WTC11 (cell line): ENCODE measurements around the gene RANBP3L. TPM values are rescaled to one million over a fixed set of nuclear protein-coding genes. Genes with fewer than 3 reads are reported as not detected.
A peak's percentile ranks its signal among the peaks of the same experiment; 100 is the strongest.

Source experiments
- ATF2 ChIP-seq: sonication (generic); formaldehyde crosslinking; IDR thresholded peaks from 2 replicates; pipeline ENCODE4 v1.8.1; 2022; ENCODE audit warnings: low read depth, missing genetic modification reagents, borderline replicate concordance
- ATF3 ChIP-seq: sonication (generic); formaldehyde crosslinking; conservative IDR thresholded peaks from 2 replicates; pipeline ENCODE4 v1.8.1; 2022; ENCODE audit warnings: mild to moderate bottlenecking, missing genetic modification reagents
- CBFB ChIP-seq: sonication (generic); formaldehyde crosslinking; IDR thresholded peaks from 2 replicates; pipeline ENCODE4 v1.8.1; 2022; ENCODE audit warnings: mild to moderate bottlenecking, low read depth, missing genetic modification reagents
- E2F4 ChIP-seq: sonication (generic); formaldehyde crosslinking; IDR thresholded peaks from 2 replicates; pipeline ENCODE4 v1.8.1; 2022; ENCODE audit warnings: low read depth, mild to moderate bottlenecking, moderate library complexity, missing genetic modification reagents, borderline replicate concordance
- E2F5 ChIP-seq: sonication (generic); formaldehyde crosslinking; IDR thresholded peaks from 2 replicates; pipeline ENCODE4 v1.8.1; 2022; ENCODE audit warnings: mild to moderate bottlenecking, moderate library complexity, missing genetic modification reagents
- ELF4 ChIP-seq: sonication (generic); formaldehyde crosslinking; IDR thresholded peaks from 2 replicates; pipeline ENCODE4 v1.8.1; 2022; ENCODE audit warnings: low read depth, mild to moderate bottlenecking, moderate library complexity, missing genetic modification reagents
- ETV6 ChIP-seq: sonication (generic); formaldehyde crosslinking; IDR thresholded peaks from 2 replicates; pipeline ENCODE4 v1.8.1; 2022; ENCODE audit warnings: mild to moderate bottlenecking, missing genetic modification reagents
- FOXK1 ChIP-seq: sonication (generic); formaldehyde crosslinking; IDR thresholded peaks from 2 replicates; pipeline ENCODE4 v1.8.0; 2022; ENCODE audit warnings: mild to moderate bottlenecking, moderate library complexity, missing genetic modification reagents
- GABPB1 ChIP-seq: sonication (generic); formaldehyde crosslinking; IDR thresholded peaks from 2 replicates; pipeline ENCODE4 v1.8.1; 2023; ENCODE audit warnings: mild to moderate bottlenecking, missing genetic modification reagents
- HMGXB4 ChIP-seq: sonication (generic); formaldehyde crosslinking; IDR thresholded peaks from 2 replicates; pipeline ENCODE4 v1.8.1; 2023; ENCODE audit warnings: mild to moderate bottlenecking, moderate library complexity, missing genetic modification reagents
- KAT7 ChIP-seq: sonication (generic); formaldehyde crosslinking; IDR thresholded peaks from 2 replicates; pipeline ENCODE4 v1.8.1; 2023; ENCODE audit warnings: missing genetic modification reagents, mild to moderate bottlenecking, borderline replicate concordance
- MLX ChIP-seq: sonication (generic); formaldehyde crosslinking; IDR thresholded peaks from 2 replicates; pipeline ENCODE4 v1.8.1; 2023; ENCODE audit warnings: mild to moderate bottlenecking, missing genetic modification reagents, moderate library complexity
- MXD4 ChIP-seq: fragments of 250-450 bp; sonication (Bioruptor Pico); IDR thresholded peaks from 2 replicates; pipeline ENCODE4 v1.8.0; 2021; ENCODE audit warnings: mild to moderate bottlenecking, moderate library complexity, borderline replicate concordance
- MYBL2 ChIP-seq: sonication (generic); formaldehyde crosslinking; IDR thresholded peaks from 2 replicates; pipeline ENCODE4 v1.8.1; 2023; ENCODE audit warnings: mild to moderate bottlenecking, moderate library complexity, missing genetic modification reagents
- NFE2L1 ChIP-seq: sonication (generic); formaldehyde crosslinking; IDR thresholded peaks from 2 replicates; pipeline ENCODE4 v1.8.1; 2023; ENCODE audit warnings: missing genetic modification reagents
- NR1H2 ChIP-seq: sonication (generic); formaldehyde crosslinking; IDR thresholded peaks from 2 replicates; pipeline ENCODE4 v1.9.0; 2021; ENCODE audit warnings: mild to moderate bottlenecking, moderate library complexity, missing genetic modification reagents
- SMAD3 ChIP-seq: sonication (generic); formaldehyde crosslinking; IDR thresholded peaks from 2 replicates; pipeline ENCODE4 v1.8.0; 2022; ENCODE audit warnings: missing genetic modification reagents, mild to moderate bottlenecking, borderline replicate concordance
- SMAD4 ChIP-seq: sonication (generic); formaldehyde crosslinking; IDR thresholded peaks from 2 replicates; pipeline ENCODE4 v1.8.0; 2022; ENCODE audit warnings: mild to moderate bottlenecking, missing genetic modification reagents
- SOX15 ChIP-seq: fragments of 250-450 bp; sonication (Bioruptor Pico); IDR thresholded peaks from 2 replicates; pipeline ENCODE4 v1.9.0; 2021; ENCODE audit warnings: mild to moderate bottlenecking
- SP1 ChIP-seq: sonication (generic); formaldehyde crosslinking; conservative IDR thresholded peaks from 2 replicates; pipeline ENCODE4 v1.8.1; 2022; ENCODE audit warnings: missing genetic modification reagents
- TP53 ChIP-seq: sonication (generic); formaldehyde crosslinking; IDR thresholded peaks from 2 replicates; pipeline ENCODE4 v1.8.1; 2023; ENCODE audit warnings: mild to moderate bottlenecking, missing genetic modification reagents
- USF1 ChIP-seq: sonication (generic); formaldehyde crosslinking; IDR thresholded peaks from 2 replicates; pipeline ENCODE4 v1.8.0; 2022; ENCODE audit warnings: mild to moderate bottlenecking, missing genetic modification reagents
- USF2 ChIP-seq: sonication (generic); formaldehyde crosslinking; IDR thresholded peaks from 2 replicates; pipeline ENCODE4 v1.8.1; 2023; ENCODE audit warnings: mild to moderate bottlenecking, missing genetic modification reagents, moderate library complexity
- ZBTB21 ChIP-seq: sonication (generic); formaldehyde crosslinking; IDR thresholded peaks from 2 replicates; pipeline ENCODE4 v1.8.1; 2023; ENCODE audit warnings: mild to moderate bottlenecking, missing genetic modification reagents, borderline replicate concordance
- ZMAT4 ChIP-seq: fragments of 250-450 bp; sonication (Bioruptor Pico); IDR thresholded peaks from 2 replicates; pipeline ENCODE4 v1.9.0; 2021; ENCODE audit warnings: mild to moderate bottlenecking
- ZNF232 ChIP-seq: sonication (generic); formaldehyde crosslinking; IDR thresholded peaks from 2 replicates; pipeline ENCODE4 v1.8.0; 2022; ENCODE audit warnings: mild to moderate bottlenecking, missing genetic modification reagents
- ZNF317 ChIP-seq: sonication (generic); formaldehyde crosslinking; IDR thresholded peaks from 2 replicates; pipeline ENCODE4 v1.8.1; 2023; ENCODE audit warnings: low read depth, mild to moderate bottlenecking, moderate library complexity, missing genetic modification reagents, borderline replicate concordance
- ZNF512 ChIP-seq: sonication (generic); formaldehyde crosslinking; IDR thresholded peaks from 2 replicates; pipeline ENCODE4 v1.8.1; 2022; ENCODE audit warnings: missing genetic modification reagents, borderline replicate concordance
- total RNA-seq: library from RNA; stranded (reverse); gene quantifications from 3 replicates; pipeline ENCODE4 v1.2.3, GENCODE V29; 2021

The RANBP3L gene
- total RNA-seq, 1 experiment from 2014 or later = not detected

GRCh38 chr5:36241631-36242533 lies 59.8 kb downstream of the RANBP3L start, which contains the start of gene NADK2 (continued):
- TF ChIP-seq SOX15 (CRISPR knock-in tag) = no peak
- peak; percentile 95; the same call in 1 of the 2 replicates for TF ChIP-seq NFE2L1 (CRISPR knock-in tag)
- no peak for TF ChIP-seq ZMAT4 (CRISPR knock-in tag)
- TF ChIP-seq HMGXB4 = peak; percentile 24; the same call in 1 of the 2 replicates
- TF ChIP-seq ZNF317 = 0 out of 2 replicates have a peak, but pooled peaks have one; percentile 52
- no peak for TF ChIP-seq MLX (CRISPR knock-in tag)
- TF ChIP-seq SMAD4 = peak; percentile 82
- peak; percentile 74 for TF ChIP-seq SP1
- peak; percentile 74 for TF ChIP-seq USF2 (CRISPR knock-in tag)
- TF ChIP-seq SMAD3 (CRISPR knock-in tag) = peak; percentile 90
- no peak for TF ChIP-seq ELF4 (CRISPR knock-in tag)
- TF ChIP-seq ATF3 (CRISPR knock-in tag) = peak; percentile 73
- peak; percentile 80 for TF ChIP-seq NR1H2
- peak; percentile 83 for TF ChIP-seq ETV6 (CRISPR knock-in tag)
- TF ChIP-seq GABPB1 = peak; percentile 72
- TF ChIP-seq ZNF232 (CRISPR knock-in tag) = peak; percentile 88
- no peak for TF ChIP-seq ZNF512 (CRISPR knock-in tag)
- peak; percentile 50; the same call in 1 of the 2 replicates for TF ChIP-seq ATF2
- peak; percentile 90 for TF ChIP-seq MYBL2
- peak; percentile 67; the same call in 1 of the 2 replicates for TF ChIP-seq E2F4 (CRISPR knock-in tag)
- peak; percentile 74 for TF ChIP-seq FOXK1
- TF ChIP-seq MXD4 (CRISPR knock-in tag) = no peak
- 0 out of 2 replicates have a peak, but pooled peaks have one; percentile 71 for TF ChIP-seq TP53
- no peak for TF ChIP-seq KAT7 (CRISPR knock-in tag)
- peak; percentile 94 for TF ChIP-seq E2F5
- peak; percentile 93 for TF ChIP-seq ZBTB21 (CRISPR knock-in tag)
- peak; percentile 83 for TF ChIP-seq USF1 (CRISPR knock-in tag)
- no peak for TF ChIP-seq CBFB (CRISPR knock-in tag)
